Prostate gland (tissue), 2 donors: ENCODE data around the gene UBAC2.

Experiments
- POLR2A ChIP-seq: fragments of 450-650 bp; IDR thresholded peaks from one replicate; pipeline ENCODE4 v1.6.1; 2016; ENCODE audit warnings: antibody characterized with exemption, mild to moderate bottlenecking
- TF ChIP-seq, protein P1 (sequence below), 4 experiments: fragments of 200-600 bp in 2 of 4; fragments of 450-650 bp in 2 of 4; sonication (generic) in 2 of 4; IDR thresholded peaks; 1 replicate in 3 of 4; 2 replicates in 1 of 4; pipeline ENCODE4 v1.5.1; 2016 to 2019; ENCODE audit warnings: antibody characterized with exemption in 4 of 4, mild to moderate bottlenecking in 2 of 4, moderate library complexity in 2 of 4

DNA sequence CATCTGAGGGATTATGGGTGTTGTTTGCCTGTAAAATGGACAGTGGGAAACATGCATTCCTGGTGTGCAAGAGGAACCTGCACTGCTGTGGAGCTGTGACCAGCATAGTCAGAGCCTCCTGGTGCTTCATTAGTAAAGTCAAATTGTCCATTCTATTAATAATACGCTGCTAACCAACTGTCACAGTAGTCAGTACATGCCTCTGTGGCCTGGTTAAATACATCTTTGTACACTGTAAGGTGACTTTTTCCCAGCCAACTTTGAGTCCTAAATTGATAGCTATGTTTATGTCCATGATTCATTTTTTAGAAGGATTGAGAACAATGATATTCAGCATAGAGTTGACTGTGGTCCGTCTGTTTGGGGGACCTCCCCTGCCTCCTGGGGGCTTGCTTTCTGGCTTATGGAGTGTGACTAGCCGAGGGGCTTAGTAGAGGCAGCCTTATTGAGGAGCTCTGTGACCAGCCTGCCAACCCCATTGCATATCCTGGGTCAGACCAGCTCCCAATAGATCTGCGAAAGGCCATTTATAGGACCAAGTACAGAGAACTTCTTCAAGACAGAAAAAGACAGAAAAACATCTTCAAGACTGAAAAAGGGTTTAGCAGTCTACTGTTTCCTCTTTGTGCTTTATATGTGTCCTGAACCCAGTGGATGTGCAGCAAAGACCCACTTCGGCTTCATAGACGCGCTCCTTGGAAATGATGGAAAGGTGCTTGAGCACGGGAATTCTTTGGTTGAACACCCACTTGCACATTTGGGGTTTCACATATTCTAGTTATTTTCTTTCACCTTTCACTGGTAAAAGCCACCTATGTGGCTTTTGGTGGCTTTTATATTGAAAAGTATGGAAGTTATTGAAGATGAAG, 102.2 kb downstream of the UBAC2 start:
- no peak for TF ChIP-seq POLR2A
- TF ChIP-seq, protein P1, sequence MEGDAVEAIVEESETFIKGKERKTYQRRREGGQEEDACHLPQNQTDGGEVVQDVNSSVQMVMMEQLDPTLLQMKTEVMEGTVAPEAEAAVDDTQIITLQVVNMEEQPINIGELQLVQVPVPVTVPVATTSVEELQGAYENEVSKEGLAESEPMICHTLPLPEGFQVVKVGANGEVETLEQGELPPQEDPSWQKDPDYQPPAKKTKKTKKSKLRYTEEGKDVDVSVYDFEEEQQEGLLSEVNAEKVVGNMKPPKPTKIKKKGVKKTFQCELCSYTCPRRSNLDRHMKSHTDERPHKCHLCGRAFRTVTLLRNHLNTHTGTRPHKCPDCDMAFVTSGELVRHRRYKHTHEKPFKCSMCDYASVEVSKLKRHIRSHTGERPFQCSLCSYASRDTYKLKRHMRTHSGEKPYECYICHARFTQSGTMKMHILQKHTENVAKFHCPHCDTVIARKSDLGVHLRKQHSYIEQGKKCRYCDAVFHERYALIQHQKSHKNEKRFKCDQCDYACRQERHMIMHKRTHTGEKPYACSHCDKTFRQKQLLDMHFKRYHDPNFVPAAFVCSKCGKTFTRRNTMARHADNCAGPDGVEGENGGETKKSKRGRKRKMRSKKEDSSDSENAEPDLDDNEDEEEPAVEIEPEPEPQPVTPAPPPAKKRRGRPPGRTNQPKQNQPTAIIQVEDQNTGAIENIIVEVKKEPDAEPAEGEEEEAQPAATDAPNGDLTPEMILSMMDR (IDR thresholded peaks at IDR 0.05), result no peak
